PFSK-1 (cell line): ENCODE results near the gene DNAJC9.

ENCODE experiments used
- POLR2AphosphoS5 ChIP-seq: IDR thresholded peaks from 2 replicates; pipeline ENCODE4 v1.6.1; 2012; ENCODE audit warnings: low read depth, mild to moderate bottlenecking, control low read depth, low read length, moderate library complexity
- SIN3A ChIP-seq: IDR thresholded peaks from 2 replicates; pipeline ENCODE4 v1.6.1; 2012; ENCODE audit warnings: mild to moderate bottlenecking, low read length, moderate library complexity, borderline replicate concordance; ENCODE audit not compliant: insufficient read depth

GRCh38 chr10:73226663-73227062, 20.4 kb downstream of the DNAJC9 start:
- TF ChIP-seq POLR2AphosphoS5 = no peak
- no peak for TF ChIP-seq SIN3A
